Prostate gland (tissue), 2 donors: ENCODE measurements around the gene TMEM25.

Source experiments
- POLR2A ChIP-seq: fragments of 450-650 bp; IDR thresholded peaks from one replicate; pipeline ENCODE4 v1.6.1; 2016; ENCODE audit warnings: antibody characterized with exemption, mild to moderate bottlenecking
- POLR2AphosphoS5 ChIP-seq: sonication (generic); formaldehyde crosslinking; IDR thresholded peaks from one replicate; pipeline ENCODE4 v1.6.1; 2017; ENCODE audit warnings: antibody characterized with exemption
- TF ChIP-seq, protein P1 (sequence below), 4 experiments: fragments of 200-600 bp in 2 of 4; fragments of 450-650 bp in 2 of 4; sonication (generic) in 2 of 4; IDR thresholded peaks; 1 replicate in 3 of 4; 2 replicates in 1 of 4; pipeline ENCODE4 v1.5.1; 2016 to 2019; ENCODE audit warnings: antibody characterized with exemption in 4 of 4, mild to moderate bottlenecking in 2 of 4, moderate library complexity in 2 of 4

DNA sequence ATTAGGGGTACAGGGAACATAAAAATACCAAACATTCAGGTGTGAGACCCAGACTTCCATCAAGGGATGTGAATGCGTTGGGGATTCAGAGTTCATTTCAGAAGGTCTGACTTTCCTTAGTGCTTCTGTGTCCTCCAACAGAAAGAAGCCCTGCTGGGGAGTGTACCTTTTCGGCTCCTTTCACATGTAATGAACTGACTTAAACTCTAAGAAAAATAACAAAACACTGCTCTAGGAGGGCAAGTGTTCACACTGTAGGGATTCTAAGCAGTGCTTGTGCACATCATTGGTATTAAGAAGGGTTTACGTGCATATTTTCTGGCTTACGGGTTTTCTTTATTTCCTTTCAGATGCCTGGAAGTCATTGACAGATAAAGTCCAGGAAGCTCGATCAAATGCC lies 19.4 kb upstream of the TMEM25 start:
- TF ChIP-seq, protein P1, sequence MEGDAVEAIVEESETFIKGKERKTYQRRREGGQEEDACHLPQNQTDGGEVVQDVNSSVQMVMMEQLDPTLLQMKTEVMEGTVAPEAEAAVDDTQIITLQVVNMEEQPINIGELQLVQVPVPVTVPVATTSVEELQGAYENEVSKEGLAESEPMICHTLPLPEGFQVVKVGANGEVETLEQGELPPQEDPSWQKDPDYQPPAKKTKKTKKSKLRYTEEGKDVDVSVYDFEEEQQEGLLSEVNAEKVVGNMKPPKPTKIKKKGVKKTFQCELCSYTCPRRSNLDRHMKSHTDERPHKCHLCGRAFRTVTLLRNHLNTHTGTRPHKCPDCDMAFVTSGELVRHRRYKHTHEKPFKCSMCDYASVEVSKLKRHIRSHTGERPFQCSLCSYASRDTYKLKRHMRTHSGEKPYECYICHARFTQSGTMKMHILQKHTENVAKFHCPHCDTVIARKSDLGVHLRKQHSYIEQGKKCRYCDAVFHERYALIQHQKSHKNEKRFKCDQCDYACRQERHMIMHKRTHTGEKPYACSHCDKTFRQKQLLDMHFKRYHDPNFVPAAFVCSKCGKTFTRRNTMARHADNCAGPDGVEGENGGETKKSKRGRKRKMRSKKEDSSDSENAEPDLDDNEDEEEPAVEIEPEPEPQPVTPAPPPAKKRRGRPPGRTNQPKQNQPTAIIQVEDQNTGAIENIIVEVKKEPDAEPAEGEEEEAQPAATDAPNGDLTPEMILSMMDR (IDR thresholded peaks at IDR 0.05) = no peak
- TF ChIP-seq POLR2A (no peak), POLR2AphosphoS5 (no peak)
